M059J (cell line): Measurements from ENCODE around the gene SRA1. TPM values are rescaled to one million over a fixed set of nuclear protein-coding genes. Genes with fewer than 3 reads are reported as not detected.

Experiments
- DNase-seq: peaks from one replicate; pipeline ENCODE4 v3.0.0-alpha.2; 2012; ENCODE audit warnings: low read depth
- total RNA-seq: library from RNA; depleted of rRNA; stranded (reverse); fragments of >200 nt; shearing (Covaris generic); gene quantifications from 2 replicates; pipeline ENCODE4 v1.2.3, GENCODE V29; 2014

Gene SRA1
- total RNA-seq, 1 experiment from 2014 or later, result 48.5 TPM

GRCh38 chr5:140570488-140570887, 13.2 kb upstream of the SRA1 start:
- no peak for DNase-seq

- no peak for DNase-seq
Observed at GRCh38 chr5:140570058-140570457, 12.8 kb upstream of the SRA1 start.

GRCh38 chr5:140569197-140569596, 11.9 kb upstream of the SRA1 start:
- DNase-seq, result no peak

DNA sequence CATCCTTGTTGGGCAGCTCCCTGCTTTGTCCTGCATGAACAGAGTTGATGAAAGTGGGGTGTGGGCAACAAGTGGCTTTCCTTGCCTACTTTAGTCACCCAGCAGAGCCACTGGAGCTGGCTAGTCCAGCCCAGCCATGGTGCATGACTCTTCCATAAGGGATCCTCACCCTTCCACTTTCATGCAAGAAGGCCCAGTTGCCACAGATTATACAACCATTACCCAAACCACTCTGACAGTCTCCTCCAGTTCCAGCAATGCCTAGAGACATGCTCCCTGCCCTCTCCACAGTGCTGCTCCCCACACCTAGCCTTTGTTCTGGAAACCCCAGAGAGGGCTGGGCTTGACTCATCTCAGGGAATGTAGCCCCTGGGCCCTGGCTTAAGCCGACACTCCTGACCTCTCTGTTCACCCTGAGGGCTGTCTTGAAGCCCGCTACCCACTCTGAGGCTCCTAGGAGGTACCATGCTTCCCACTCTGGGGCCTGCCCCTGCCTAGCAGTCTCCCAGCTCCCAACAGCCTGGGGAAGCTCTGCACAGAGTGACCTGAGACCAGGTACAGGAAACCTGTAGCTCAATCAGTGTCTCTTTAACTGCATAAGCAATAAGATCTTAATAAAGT, 11.3 kb upstream of the SRA1 start:
- no peak for DNase-seq

GRCh38 chr5:140567871-140568270, 10.6 kb upstream of the SRA1 start:
- DNase-seq, result no peak

GRCh38 chr5:140567136-140567818, 10.0 kb upstream of the SRA1 start:
- no peak for DNase-seq

GRCh38 chr5:140566665-140567064, 9.4 kb upstream of the SRA1 start:
- DNase-seq, result no peak

DNA sequence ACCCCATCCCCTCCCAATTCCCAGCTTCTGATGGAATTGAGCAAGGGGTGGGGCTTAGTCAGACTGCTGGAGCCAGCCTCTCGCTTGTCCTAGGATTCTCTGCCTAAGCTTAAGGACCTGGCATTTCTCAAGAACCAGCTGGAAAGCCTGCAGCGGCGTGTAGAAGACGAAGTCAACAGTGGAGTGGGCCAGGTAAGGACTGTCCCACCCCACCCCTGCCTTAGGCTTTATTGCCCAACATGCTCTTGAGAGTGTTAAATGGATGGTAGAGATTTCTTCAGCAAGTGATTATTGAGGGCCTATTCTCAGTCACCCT, 8.5 kb upstream of the SRA1 start:
- DNase-seq, result no peak

DNA sequence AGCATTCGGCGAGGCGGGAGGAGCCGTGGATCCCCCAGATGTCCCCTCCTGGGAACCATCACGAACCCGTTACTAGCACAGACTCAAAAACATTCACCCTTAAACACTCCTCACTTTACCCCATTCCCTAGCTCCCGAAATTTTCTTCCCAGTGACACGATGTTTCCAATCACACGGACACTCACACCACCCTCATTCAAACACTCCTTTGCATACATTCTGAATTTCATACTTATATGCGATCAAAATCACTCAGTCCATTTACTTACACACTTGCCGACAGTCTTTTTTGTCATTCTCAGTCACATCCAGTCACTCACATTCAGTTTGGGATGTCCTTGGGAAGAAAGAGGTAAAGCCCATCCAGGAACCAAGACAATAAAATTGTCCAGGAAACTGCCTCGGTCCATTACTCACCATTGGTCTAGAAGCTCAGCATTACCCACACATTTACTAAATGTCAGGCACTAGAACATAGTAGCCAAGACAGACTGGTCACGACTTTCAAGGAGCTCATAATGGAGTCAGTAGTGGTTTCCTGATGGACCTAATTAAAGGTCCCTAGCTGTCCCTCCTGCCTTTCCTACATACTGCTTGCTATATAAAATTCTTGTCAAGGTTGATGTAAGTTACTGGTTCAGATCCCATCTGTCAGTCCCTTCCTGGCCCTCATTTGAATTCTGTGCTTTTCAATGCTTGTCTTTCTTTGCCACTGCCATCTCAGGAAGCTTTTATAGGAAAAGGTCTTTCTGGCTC, 7.9 kb upstream of the SRA1 start:
- peak; percentile 54 for DNase-seq

GRCh38 chr5:140564196-140565023, 7.1 kb upstream of the SRA1 start, which contains the start of the genes APBB3 and SLC35A4:
Gene APBB3 (minus strand): TSS chr5:140564598. CDS start chr5:140564245, 353 bp downstream.
Gene SLC35A4 (plus strand): TSS chr5:140564828. CDS start chr5:140567170, 2,342 bp downstream.
- DNase-seq, result peak; percentile 98

- no peak for DNase-seq
Observed at GRCh38 chr5:140563596-140563995, 6.3 kb upstream of the SRA1 start.

DNA sequence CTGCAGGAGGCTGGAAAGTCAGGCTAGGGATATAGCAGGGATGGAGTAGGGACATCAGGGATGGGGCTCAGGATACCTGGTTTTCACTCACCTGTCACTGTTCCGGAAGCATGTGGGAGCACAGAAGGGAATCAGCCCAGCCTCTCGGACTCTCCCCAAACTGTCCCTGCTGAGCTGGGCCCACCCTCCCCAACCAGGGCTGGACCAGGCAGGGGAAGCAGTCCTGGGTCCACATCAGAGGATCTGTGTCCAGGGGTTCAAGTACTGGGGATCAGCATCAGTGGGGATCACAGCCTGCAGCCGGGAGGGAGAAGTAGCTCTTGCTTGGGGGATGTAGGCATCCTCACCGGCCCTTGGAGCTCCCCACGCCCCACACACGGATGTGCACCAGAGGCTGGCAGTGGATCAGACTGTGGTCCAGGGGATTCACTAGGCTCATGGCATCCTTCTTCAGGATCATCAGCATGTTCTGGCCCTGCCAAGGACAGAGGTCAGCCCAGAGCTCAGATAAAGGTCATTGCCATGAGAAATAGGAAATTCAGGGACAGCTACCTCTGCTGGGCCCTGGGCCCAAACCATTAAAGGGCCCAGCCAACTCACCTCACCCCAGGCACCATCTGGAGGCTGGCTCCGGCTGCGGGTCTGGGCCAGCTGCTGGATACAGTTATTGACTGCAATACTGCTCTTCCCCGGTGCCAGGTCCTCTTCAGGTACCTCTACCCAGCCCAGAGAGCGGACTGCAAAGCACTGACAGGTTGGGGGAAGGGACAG, 4.7 kb upstream of the SRA1 start:
- no peak for DNase-seq

DNA sequence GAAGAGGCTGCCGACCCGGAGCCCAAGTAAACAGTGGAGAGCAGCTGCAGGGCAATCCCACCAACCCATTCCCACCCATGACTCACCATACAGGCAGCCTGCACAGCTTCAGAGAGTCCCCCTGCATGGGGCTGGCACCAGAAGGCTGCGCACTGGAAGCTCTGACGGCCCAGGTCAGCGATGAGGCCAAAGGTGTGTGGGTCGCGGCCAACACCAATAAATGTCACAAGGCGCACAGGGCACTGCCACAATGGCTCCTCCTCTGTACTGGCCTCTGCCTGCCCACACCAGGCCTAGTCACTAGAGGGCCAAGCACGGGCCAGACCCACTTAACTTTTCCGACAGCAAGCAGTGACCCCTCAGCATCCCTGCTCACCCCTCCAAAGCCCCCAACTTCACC, 3.0 kb upstream of the SRA1 start:
- no peak for DNase-seq

GRCh38 chr5:140558542-140558941, 1.3 kb upstream of the SRA1 start:
- no peak for DNase-seq

- no peak for DNase-seq
Observed at GRCh38 chr5:140557965-140558364, 692 bp upstream of the SRA1 start.

DNA sequence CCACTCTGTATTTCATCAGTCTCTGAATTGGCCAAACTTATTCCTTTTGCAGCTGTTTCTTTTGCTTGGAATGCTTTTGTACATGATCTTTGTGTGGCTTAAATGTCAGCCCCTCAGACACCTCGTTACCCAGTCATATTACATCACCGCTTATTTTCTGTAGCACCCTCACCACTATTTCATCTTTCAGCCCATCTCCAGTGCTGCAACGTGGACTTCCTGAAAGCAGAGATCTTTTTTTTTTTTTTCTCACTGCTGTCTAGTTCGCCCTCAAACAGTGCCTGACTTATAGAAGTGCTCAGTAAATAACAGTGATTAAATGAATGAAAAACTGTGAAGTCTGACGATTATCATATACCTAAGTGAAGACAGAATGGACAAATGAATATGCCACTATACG, 835 bp downstream of the SRA1 start:
- DNase-seq, result peak; percentile 29

DNA sequence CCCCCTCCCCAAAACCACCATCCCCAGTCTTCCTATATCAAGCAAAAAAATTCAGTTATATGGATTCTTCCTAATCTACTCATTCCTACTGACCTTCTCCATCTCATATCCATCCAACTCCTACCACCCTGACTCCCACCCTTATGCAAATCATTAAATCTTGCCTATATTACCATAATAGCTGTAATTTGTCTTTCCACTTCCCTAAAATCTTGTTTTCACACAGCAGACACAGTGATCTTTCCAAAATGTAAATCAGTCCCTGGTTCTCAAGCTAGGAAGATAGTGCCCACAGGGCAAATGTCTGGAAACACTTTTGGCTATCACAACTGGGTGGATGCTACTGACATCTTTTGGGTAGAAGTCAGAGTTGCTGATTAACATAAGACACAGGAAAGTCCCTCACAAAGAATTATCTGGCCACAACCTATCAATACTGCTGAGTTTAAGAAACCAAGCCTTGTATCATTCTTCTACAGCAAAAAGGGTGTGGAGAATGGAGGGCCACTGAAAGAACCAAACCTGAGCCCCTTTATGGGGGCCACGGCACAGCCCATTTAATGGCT, 1.4 kb downstream of the SRA1 start:
- DNase-seq, result peak; percentile 22

- peak; percentile 26 for DNase-seq
Observed at GRCh38 chr5:140554454-140554853, 2.8 kb downstream of the SRA1 start.

DNA sequence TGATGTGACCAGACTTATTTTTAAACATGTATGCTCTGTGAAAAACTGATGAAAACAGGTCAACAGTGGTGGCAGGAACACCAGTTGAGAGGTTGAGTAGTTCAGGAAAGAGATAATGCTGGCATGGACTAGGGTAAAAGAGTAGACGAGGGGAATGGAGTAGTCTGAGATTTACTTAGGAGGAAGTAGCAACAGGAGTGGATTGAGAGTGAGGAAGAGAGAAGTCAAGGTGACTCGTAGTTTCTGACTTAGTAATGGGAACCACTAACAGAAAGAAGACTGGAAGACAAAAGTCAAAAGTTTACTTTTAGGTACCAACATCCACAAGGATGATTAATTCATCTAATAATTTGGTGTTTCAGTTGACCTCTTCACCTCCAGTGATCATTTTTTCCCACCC, 3.6 kb downstream of the SRA1 start:
- peak; percentile 40 for DNase-seq

- no peak for DNase-seq
Observed at GRCh38 chr5:140551872-140552271, 5.4 kb downstream of the SRA1 start.
